Lung (tissue), 12 donors: ENCODE data around the gene GGTA1. TPM values are rescaled to one million over a fixed set of nuclear protein-coding genes. Genes with fewer than 3 reads are reported as not detected.
A peak's percentile ranks its signal among the peaks of the same experiment; 100 is the strongest.

Experiments
- ATAC-seq: fragments of 200-7000 bp; cut with Tn5 transposase; one replicate; pipeline ENCODE4 v1.9.1; 2020; ENCODE audit warnings: moderate number of reproducible peaks; ENCODE audit not compliant: insufficient read depth, low FRiP score
- DNase-seq, 3 donors: peaks; one replicate each; pipeline ENCODE4 v3.0.0-alpha.2; 2013 to 2017
- H3K27ac ChIP-seq, 2 donors: one replicate each; pipeline ENCODE4 v1.5.1; 2013; ENCODE audit warnings: mild to moderate bottlenecking in 2 of 2, moderate library complexity in 2 of 2, control low read depth in 1 of 2, inconsistent platforms in 1 of 2, low read depth in 1 of 2, low read length in 1 of 2
- H3K27me3 ChIP-seq, 3 donors: one replicate each; pipeline ENCODE4 v1.5.1; 2013; ENCODE audit warnings: low read length in 2 of 3; ENCODE audit not compliant: control insufficient read depth in 3 of 3, insufficient read depth in 3 of 3
- H3K36me3 ChIP-seq, 4 donors: one replicate each; pipeline ENCODE4 v1.5.1; 2013; ENCODE audit warnings: low read length in 4 of 4, mild to moderate bottlenecking in 1 of 4, moderate library complexity in 1 of 4; ENCODE audit not compliant: control insufficient read depth in 4 of 4, insufficient read depth in 4 of 4
- H3K4me1 ChIP-seq, 5 donors: one replicate each; pipeline ENCODE4 v1.5.1; 2013; ENCODE audit warnings: low read length in 5 of 5, mild to moderate bottlenecking in 2 of 5, moderate library complexity in 1 of 5; ENCODE audit not compliant: control insufficient read depth in 5 of 5, insufficient read depth in 5 of 5
- H3K4me3 ChIP-seq: one replicate; pipeline ENCODE4 v1.5.1; 2013; ENCODE audit warnings: mild to moderate bottlenecking, control low read depth, moderate library complexity
- H3K9ac ChIP-seq, 2 donors: one replicate each; pipeline ENCODE4 v1.5.1; 2013; ENCODE audit warnings: low read length in 2 of 2, control low read depth in 1 of 2; ENCODE audit not compliant: insufficient read depth in 1 of 2
- H3K9me3 ChIP-seq, 4 donors: one replicate each; pipeline ENCODE4 v1.5.1; 2013; ENCODE audit warnings: low read length in 3 of 4, mild to moderate bottlenecking in 1 of 4, moderate library complexity in 1 of 4; ENCODE audit not compliant: control insufficient read depth in 4 of 4, insufficient read depth in 3 of 4
- WGBS, 2 donors: extraction: QIAGEN DNeasy Blood & Tissue Kit; methylation state at CpG; one replicate each; pipeline ENCODE4 v1.1.7; 2013; 5-methylcytosine and 5-hydroxymethylcytosine counted together
- polyA plus RNA-seq, 2 donors: library from polyadenylated mRNA; stranded (reverse); fragments of 200-250 nt; gene quantifications; one replicate each; pipeline ENCODE4 v1.2.1, GENCODE V29; 2013
- total RNA-seq, 2 donors: library from RNA; depleted of rRNA in 1 of 2; stranded (reverse); fragments of >200 nt in 1 of 2; gene quantifications; one replicate each; pipeline ENCODE4 v1.2.1, GENCODE V29; 2014 to 2021
- TF ChIP-seq, protein P1 (sequence below): IDR thresholded peaks from 2 replicates; pipeline ENCODE4 v1.5.1; 2012; ENCODE audit warnings: mild to moderate bottlenecking; ENCODE audit errors: control extremely low read depth, extremely low read depth
- donor health status: control.
- donor health status: control.
- donor health status: Bipolar disorder and iron deficiency.
- donor health status: healthy.
- donor health status: DM: yes; HTN: yes; CAD: no.

GGTA1 gene
- total and polyA plus RNA-seq, 4 donors, result 1.5 to 6.6 (median 5.8) TPM

DNA sequence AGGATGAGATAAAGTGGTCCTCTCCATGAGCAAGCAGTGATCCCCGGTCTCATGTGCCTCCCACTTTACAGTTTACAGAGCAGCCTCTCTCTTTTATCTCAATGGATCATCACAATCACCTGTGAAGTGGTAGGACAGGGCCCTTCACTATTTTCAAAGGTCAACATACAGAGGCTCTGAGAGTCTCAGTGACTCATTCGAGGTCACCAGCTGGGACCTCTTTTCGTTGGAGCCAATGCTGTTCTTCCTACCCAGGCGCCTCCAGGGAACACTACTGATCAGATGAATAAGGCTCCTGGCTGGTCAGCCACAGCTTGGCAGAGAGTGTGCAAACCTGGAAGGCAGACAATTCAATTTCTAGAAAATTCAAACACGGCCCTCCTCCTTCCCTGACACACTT, 16.6 kb downstream of the GGTA1 start:
- 62 to 76% methylated on average over 5 of the region's 5 CpGs for WGBS, 2 donors
- Histone ChIP-seq H3K9me3 (no peaks in the 10 kb centered on the region), H3K9ac (no peak overlapping the region), H3K4me1 (peaks cover 0 to 15% (median 11%) of the 10 kb centered on the region in 5 donors), H3K27me3 (no peaks in the 10 kb centered on the region), H3K27ac (no peak overlapping the region), H3K36me3 (no peaks in the 10 kb centered on the region), H3K4me3 (no peak overlapping the region)
- DNase-seq, result no peak
- ATAC-seq, result peak; percentile 56
- TF ChIP-seq, protein P1, sequence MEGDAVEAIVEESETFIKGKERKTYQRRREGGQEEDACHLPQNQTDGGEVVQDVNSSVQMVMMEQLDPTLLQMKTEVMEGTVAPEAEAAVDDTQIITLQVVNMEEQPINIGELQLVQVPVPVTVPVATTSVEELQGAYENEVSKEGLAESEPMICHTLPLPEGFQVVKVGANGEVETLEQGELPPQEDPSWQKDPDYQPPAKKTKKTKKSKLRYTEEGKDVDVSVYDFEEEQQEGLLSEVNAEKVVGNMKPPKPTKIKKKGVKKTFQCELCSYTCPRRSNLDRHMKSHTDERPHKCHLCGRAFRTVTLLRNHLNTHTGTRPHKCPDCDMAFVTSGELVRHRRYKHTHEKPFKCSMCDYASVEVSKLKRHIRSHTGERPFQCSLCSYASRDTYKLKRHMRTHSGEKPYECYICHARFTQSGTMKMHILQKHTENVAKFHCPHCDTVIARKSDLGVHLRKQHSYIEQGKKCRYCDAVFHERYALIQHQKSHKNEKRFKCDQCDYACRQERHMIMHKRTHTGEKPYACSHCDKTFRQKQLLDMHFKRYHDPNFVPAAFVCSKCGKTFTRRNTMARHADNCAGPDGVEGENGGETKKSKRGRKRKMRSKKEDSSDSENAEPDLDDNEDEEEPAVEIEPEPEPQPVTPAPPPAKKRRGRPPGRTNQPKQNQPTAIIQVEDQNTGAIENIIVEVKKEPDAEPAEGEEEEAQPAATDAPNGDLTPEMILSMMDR, result no peak

DNA sequence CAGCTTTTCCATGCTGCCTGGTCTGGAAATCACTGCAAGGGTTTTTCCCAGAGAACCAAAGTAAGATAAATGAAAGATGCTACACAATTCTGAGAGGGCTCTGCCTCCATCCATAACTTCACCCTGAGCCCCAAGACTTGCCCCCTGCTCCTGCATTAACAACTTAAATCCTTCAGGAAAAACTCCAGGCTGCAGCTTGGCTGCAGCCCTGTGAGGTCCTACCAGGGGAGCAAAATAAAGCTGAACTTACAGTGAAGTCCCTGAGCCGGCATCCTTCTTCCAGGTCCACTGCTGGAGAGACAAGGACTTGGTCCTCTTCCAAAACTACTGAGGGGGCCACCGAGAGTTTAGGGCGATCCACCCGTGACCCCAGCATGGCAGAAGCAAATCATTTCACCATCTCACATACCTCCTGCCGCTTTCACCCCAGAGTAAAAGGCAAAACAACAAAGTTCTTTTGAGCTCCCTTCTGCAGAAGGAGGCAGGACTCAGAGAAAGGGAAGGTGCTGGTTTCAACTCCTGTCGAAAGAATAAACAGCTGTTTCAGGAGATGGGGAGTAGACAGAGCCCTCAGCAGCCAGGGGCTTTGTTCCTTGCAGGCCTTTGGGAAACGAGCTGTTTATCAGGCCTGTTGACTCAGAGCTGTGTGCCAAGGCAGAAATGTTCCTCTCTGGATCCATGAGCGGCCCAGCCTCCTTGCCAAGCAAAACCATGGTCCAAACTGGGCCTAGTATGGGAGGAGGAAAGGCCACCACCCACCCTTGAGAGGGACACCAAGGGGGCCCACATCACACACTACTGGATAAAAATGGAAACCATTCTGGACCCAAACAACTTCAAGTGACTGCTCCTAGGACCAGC, 20.6 kb downstream of the GGTA1 start:
- Histone ChIP-seq H3K9ac (no peak overlapping the region), H3K4me3 (no peak overlapping the region), H3K4me1 (peaks cover 0 to 15% (median 11%) of the 10 kb centered on the region in 5 donors), H3K27ac (peak overlapping the region in 1 of 2 donors; percentile 75), H3K36me3 (no peaks in the 10 kb centered on the region), H3K9me3 (no peaks in the 10 kb centered on the region), H3K27me3 (no peaks in the 10 kb centered on the region)
- TF ChIP-seq, protein P1, result no peak
- DNase-seq, result peak in 1 of 3 donors; percentile 11
- 66 to 83% methylated on average over 8 of the region's 8 CpGs for WGBS, 2 donors
- ATAC-seq, result peak; percentile 44

DNA sequence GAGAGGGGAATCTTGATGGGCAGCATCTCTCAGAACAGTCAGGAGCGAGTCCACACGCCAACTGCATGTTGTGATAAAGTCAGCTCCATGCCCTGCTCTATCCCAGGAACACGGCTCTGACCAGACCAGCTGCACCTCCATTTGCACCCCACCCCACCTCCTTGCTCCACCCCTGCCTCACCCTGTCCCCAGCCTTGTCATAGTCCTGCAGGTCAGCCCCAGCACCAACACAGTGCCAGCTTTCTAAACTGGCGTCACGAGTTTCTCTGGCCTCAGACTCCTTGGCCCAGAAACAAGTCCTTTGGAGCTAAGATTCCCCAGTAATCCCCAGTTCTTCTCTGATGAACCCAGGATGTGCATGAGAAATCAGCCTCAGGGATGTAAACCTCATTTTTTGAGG, 23.5 kb downstream of the GGTA1 start:
- no peak overlapping the region for H3K27ac ChIP-seq
- DNase-seq (no peak), ATAC-seq (no peak)
- TF ChIP-seq, protein P1, result no peak
- H3K36me3 ChIP-seq, result no peaks in the 10 kb centered on the region
- peaks cover 0 to 15% (median 11%) of the 10 kb centered on the region in 5 donors for H3K4me1 ChIP-seq
- H3K9me3 ChIP-seq, result no peaks in the 10 kb centered on the region
- 93 to 95% methylated on average over 5 of the region's 5 CpGs for WGBS, 2 donors
- no peaks in the 10 kb centered on the region for H3K27me3 ChIP-seq
- no peak overlapping the region for H3K9ac ChIP-seq
- no peak overlapping the region for H3K4me3 ChIP-seq
